Right lobe of liver (tissue), 4 donors: ENCODE measurements around the gene WTAP.

ENCODE experiments used
- CTCF ChIP-seq, 4 donors: fragments of 200-600 bp in 3 of 4; fragments of 450-650 bp in 1 of 4; IDR thresholded peaks; one replicate each; pipeline versions ENCODE4 v1.5.1 to v1.8.0; 2016 to 2022; ENCODE audit warnings: antibody characterized with exemption in 4 of 4, mild to moderate bottlenecking in 2 of 4
- POLR2A ChIP-seq: fragments of 450-650 bp; IDR thresholded peaks from one replicate; pipeline ENCODE4 v1.6.1; 2017; ENCODE audit warnings: antibody characterized with exemption, mild to moderate bottlenecking
- donor health status: DM: no; HTN: no; CAD: no.
- donor health status: DM: no; HTN: no; CAD: no.
- donor health status: DM: no; HTN: yes; CAD: no.

GRCh38 chr6:159758031-159759001 is 31.0 kb downstream of the WTAP start:
- no peak for TF ChIP-seq POLR2A
- TF ChIP-seq CTCF (IDR thresholded peaks at IDR 0.05): no peak
